HG03432 (cell line): ENCODE results near the gene NYAP2.
A peak's percentile ranks its signal among the peaks of the same experiment; 100 is the strongest.

Experiments used
- ATAC-seq: cut with Tn5 transposase; IDR thresholded peaks from one replicate; pipeline ENCODE4 v1.9.1; 2021; ENCODE audit warnings: mild to moderate bottlenecking, moderate library complexity; ENCODE audit not compliant: unreplicated experiment

NYAP2 gene

GRCh38 chr2:225472161-225472560 lies 72.7 kb downstream of the NYAP2 start:
- ATAC-seq, result no peak

- ATAC-seq, result no peak
These were observed 79.9 kb downstream of the NYAP2 start for GRCh38 chr2:225479386-225479785.

- no peak for ATAC-seq
These were observed 85.2 kb downstream of the NYAP2 start for GRCh38 chr2:225484751-225485150.

- ATAC-seq, result no peak
These were observed 86.7 kb downstream of the NYAP2 start for GRCh38 chr2:225486236-225486635.

GRCh38 chr2:225487878-225488416 lies 88.4 kb downstream of the NYAP2 start:
- no peak for ATAC-seq

- ATAC-seq, result peak; percentile 62
These were observed 89.2 kb downstream of the NYAP2 start for GRCh38 chr2:225488743-225489142.

GRCh38 chr2:225493420-225494099 lies 94.0 kb downstream of the NYAP2 start:
- no peak for ATAC-seq

GRCh38 chr2:225494100-225494459 lies 94.6 kb downstream of the NYAP2 start:
- no peak for ATAC-seq

- no peak for ATAC-seq
These were observed 96.2 kb downstream of the NYAP2 start for GRCh38 chr2:225495706-225496105.

- ATAC-seq, result no peak
These were observed 97.1 kb downstream of the NYAP2 start for GRCh38 chr2:225496568-225496967.

- ATAC-seq, result no peak
These were observed 97.7 kb downstream of the NYAP2 start for GRCh38 chr2:225497166-225497565.

- no peak for ATAC-seq
These were observed 101.5 kb downstream of the NYAP2 start for GRCh38 chr2:225501022-225501421.

- no peak for ATAC-seq
These were observed 103.5 kb downstream of the NYAP2 start for GRCh38 chr2:225502971-225503370.

GRCh38 chr2:225510796-225511195 lies 111.3 kb downstream of the NYAP2 start:
- ATAC-seq, result no peak

- ATAC-seq, result no peak
These were observed 113.0 kb downstream of the NYAP2 start for GRCh38 chr2:225512469-225512868.

GRCh38 chr2:225512876-225513540 lies 113.5 kb downstream of the NYAP2 start:
- no peak for ATAC-seq

- no peak for ATAC-seq
These were observed 115.5 kb downstream of the NYAP2 start for GRCh38 chr2:225515033-225515432.

GRCh38 chr2:225526760-225527390 lies 127.4 kb downstream of the NYAP2 start:
- no peak for ATAC-seq

- no peak for ATAC-seq
These were observed 132.0 kb downstream of the NYAP2 start for GRCh38 chr2:225531559-225531958.

- ATAC-seq, result no peak
These were observed 132.6 kb downstream of the NYAP2 start for GRCh38 chr2:225532096-225532495.

GRCh38 chr2:225534037-225534436 lies 134.5 kb downstream of the NYAP2 start:
- no peak for ATAC-seq

GRCh38 chr2:225534697-225535096 lies 135.2 kb downstream of the NYAP2 start:
- no peak for ATAC-seq
